Stimulated activated CD4-positive, alpha-beta T cell treated with anti-CD3 and anti-CD28 coated beads, Interleukin-12 subunit alpha, Interleukin-12 subunit beta, amount 100 ng/mL, for 4 hours (primary cell): ENCODE results near the gene TUFT1.
"Not testable (repeated sequence)": the region's sequence is repeated elsewhere in the genome, so short reads cannot be mapped to it uniquely, and the experiment has no call there.

Source experiments
- DNase-seq: peaks from one replicate; pipeline ENCODE4 v3.0.0-alpha.2; 2020

Gene TUFT1

GRCh38 chr1:151512801-151513625, 27.1 kb upstream of the TUFT1 start:
- DNase-seq, result no peak

- DNase-seq, result no peak
Observed at GRCh38 chr1:151513626-151514121, 26.4 kb upstream of the TUFT1 start.

GRCh38 chr1:151514366-151514765, 25.7 kb upstream of the TUFT1 start:
- no peak for DNase-seq

- no peak for DNase-seq
Observed at GRCh38 chr1:151515265-151515664, 24.8 kb upstream of the TUFT1 start.

- DNase-seq, result no peak
Observed at GRCh38 chr1:151516031-151516511, 24.0 kb upstream of the TUFT1 start.

- no peak for DNase-seq
Observed at GRCh38 chr1:151518431-151518830, 21.7 kb upstream of the TUFT1 start.

- no peak for DNase-seq
Observed at GRCh38 chr1:151518936-151519335, 21.2 kb upstream of the TUFT1 start.

GRCh38 chr1:151519667-151520066, 20.4 kb upstream of the TUFT1 start:
- no peak for DNase-seq

- DNase-seq, result no peak
Observed at GRCh38 chr1:151520359-151520758, 19.8 kb upstream of the TUFT1 start.

GRCh38 chr1:151522427-151522826, 17.7 kb upstream of the TUFT1 start:
- not testable (repeated sequence) for DNase-seq

GRCh38 chr1:151523326-151523725, 16.8 kb upstream of the TUFT1 start:
- DNase-seq, result no peak

GRCh38 chr1:151524736-151525135, 15.4 kb upstream of the TUFT1 start:
- no peak for DNase-seq

GRCh38 chr1:151526735-151527525, 13.2 kb upstream of the TUFT1 start:
- no peak for DNase-seq

- DNase-seq, result no peak
Observed at GRCh38 chr1:151529211-151529702, 10.9 kb upstream of the TUFT1 start.

- no peak for DNase-seq
Observed at GRCh38 chr1:151529781-151530180, 10.3 kb upstream of the TUFT1 start.

GRCh38 chr1:151530461-151530860, 9.6 kb upstream of the TUFT1 start:
- DNase-seq, result no peak

GRCh38 chr1:151533870-151534269, 6.2 kb upstream of the TUFT1 start:
- no peak for DNase-seq

- DNase-seq, result peak; percentile 77
Observed at GRCh38 chr1:151534662-151535278, 5.3 kb upstream of the TUFT1 start.

- DNase-seq, result no peak
Observed at GRCh38 chr1:151535326-151536271, 4.5 kb upstream of the TUFT1 start.

- DNase-seq, result no peak
Observed at GRCh38 chr1:151536499-151536898, 3.6 kb upstream of the TUFT1 start.

- DNase-seq, result no peak
Observed at GRCh38 chr1:151537112-151537511, 3.0 kb upstream of the TUFT1 start.
